GM18870 (cell line): ENCODE results near the gene OTOP1.
"Not testable (repeated sequence)": the region's sequence is repeated elsewhere in the genome, so short reads cannot be mapped to it uniquely, and the experiment has no call there.

ENCODE experiments used
- ATAC-seq: cut with Tn5 transposase; IDR thresholded peaks from one replicate; pipeline ENCODE4 v1.9.1; 2021; ENCODE audit warnings: moderate library complexity; ENCODE audit not compliant: unreplicated experiment

Gene OTOP1

GRCh38 chr4:4233610-4234009, 6.9 kb upstream of the OTOP1 start:
- no peak for ATAC-seq

GRCh38 chr4:4228356-4228668, 1.6 kb upstream of the OTOP1 start:
- no peak for ATAC-seq

GRCh38 chr4:4227510-4228355, 1.0 kb upstream of the OTOP1 start:
- ATAC-seq: no peak

GRCh38 chr4:4225915-4226605, 669 bp downstream of the OTOP1 start:
- no peak for ATAC-seq

GRCh38 chr4:4217113-4217512, 9.6 kb downstream of the OTOP1 start:
- no peak for ATAC-seq

GRCh38 chr4:4216648-4217047, 10.1 kb downstream of the OTOP1 start:
- no peak for ATAC-seq

- ATAC-seq: not testable (repeated sequence)
Measured at GRCh38 chr4:4213674-4214073, 13.1 kb downstream of the OTOP1 start.

GRCh38 chr4:4206204-4206603, 20.5 kb downstream of the OTOP1 start:
- ATAC-seq: no peak

- ATAC-seq: no peak
Measured at GRCh38 chr4:4204401-4204745, 22.4 kb downstream of the OTOP1 start.

- ATAC-seq: no peak
Measured at GRCh38 chr4:4203688-4204400, 22.9 kb downstream of the OTOP1 start.

- ATAC-seq: no peak
Measured at GRCh38 chr4:4202510-4202909, 24.2 kb downstream of the OTOP1 start.

- no peak for ATAC-seq
Measured at GRCh38 chr4:4200624-4201023, 26.1 kb downstream of the OTOP1 start.

GRCh38 chr4:4195354-4195753, 31.4 kb downstream of the OTOP1 start:
- ATAC-seq: no peak

- not testable (repeated sequence) for ATAC-seq
Measured at GRCh38 chr4:4188557-4188956, 38.2 kb downstream of the OTOP1 start.

- no peak for ATAC-seq
Measured at GRCh38 chr4:4185528-4185927, 41.2 kb downstream of the OTOP1 start.

GRCh38 chr4:4182835-4183568, 43.7 kb downstream of the OTOP1 start:
- no peak for ATAC-seq

GRCh38 chr4:4170596-4171150, 56.1 kb downstream of the OTOP1 start:
- no peak for ATAC-seq

- ATAC-seq: not testable (repeated sequence)
Measured at GRCh38 chr4:4167981-4168780, 58.5 kb downstream of the OTOP1 start.

GRCh38 chr4:4166986-4167385, 59.7 kb downstream of the OTOP1 start:
- ATAC-seq: not testable (repeated sequence)
